Measurements from ENCODE around the gene PTX3. TPM values are rescaled to one million over a fixed set of nuclear protein-coding genes. Genes with fewer than 3 reads are reported as not detected.

Gene PTX3
- total RNA-seq (under 1 TPM; 0.22 to 0.23 TPM), polyA plus RNA-seq (not detected)

- no peak within 1 kb of the TSS for H3K4me3 ChIP-seq (ENCODE audit: low read length in 2 of 2)
- ChIA-PET POLR2A (ENCODE audit: partially characterized antibody) (no interaction called here), CTCF (ENCODE audit: partially characterized antibody) (no interaction called here)
- Mint-ChIP-seq H3K9me3 (peaks cover 0 to 3% (median 0%) of the 10 kb centered on the region in 8 donors), H3K27ac (no peak within 1 kb of the TSS), H3K4me1 (peaks cover 0 to 6% (median 3%) of the 10 kb centered on the region in 4 donors), H3K36me3 (no peaks in the 10 kb centered on the region), H3K27me3 (peaks cover 15 to 19% of the 10 kb centered on the region in 2 donors), H3K4me3 (peak within 1 kb of the TSS in 3 of 8 donors; percentile 4 to 30 (median 19))
- no peaks in the 10 kb centered on the region for H3K9me3 ChIP-seq (ENCODE audit: control insufficient read depth in 1 of 2, low read length in 2 of 2)
- H3K36me3 ChIP-seq (ENCODE audit: insufficient read depth, low read length), result no peaks in the 10 kb centered on the region
- no peaks in the 10 kb centered on the region for H3K4me1 ChIP-seq (ENCODE audit: insufficient read depth, low read length)
- no peaks in the 10 kb centered on the region for H3K27me3 ChIP-seq (ENCODE audit: insufficient read depth, low read length)
- intact Hi-C loops (cut with micrococcal nuclease), result no loop called here
- no peak within 1 kb of the TSS for H3K27ac ChIP-seq (ENCODE audit: low read depth, low read length)
- no peak for DNase-seq
These were observed at the start of gene PTX3 for GRCh38 chr3:157436583-157437291. Gene PTX3, plus strand, starts transcription at chr3:157436850. Its CDS starts 84 bp downstream, at chr3:157436934.

DNA sequence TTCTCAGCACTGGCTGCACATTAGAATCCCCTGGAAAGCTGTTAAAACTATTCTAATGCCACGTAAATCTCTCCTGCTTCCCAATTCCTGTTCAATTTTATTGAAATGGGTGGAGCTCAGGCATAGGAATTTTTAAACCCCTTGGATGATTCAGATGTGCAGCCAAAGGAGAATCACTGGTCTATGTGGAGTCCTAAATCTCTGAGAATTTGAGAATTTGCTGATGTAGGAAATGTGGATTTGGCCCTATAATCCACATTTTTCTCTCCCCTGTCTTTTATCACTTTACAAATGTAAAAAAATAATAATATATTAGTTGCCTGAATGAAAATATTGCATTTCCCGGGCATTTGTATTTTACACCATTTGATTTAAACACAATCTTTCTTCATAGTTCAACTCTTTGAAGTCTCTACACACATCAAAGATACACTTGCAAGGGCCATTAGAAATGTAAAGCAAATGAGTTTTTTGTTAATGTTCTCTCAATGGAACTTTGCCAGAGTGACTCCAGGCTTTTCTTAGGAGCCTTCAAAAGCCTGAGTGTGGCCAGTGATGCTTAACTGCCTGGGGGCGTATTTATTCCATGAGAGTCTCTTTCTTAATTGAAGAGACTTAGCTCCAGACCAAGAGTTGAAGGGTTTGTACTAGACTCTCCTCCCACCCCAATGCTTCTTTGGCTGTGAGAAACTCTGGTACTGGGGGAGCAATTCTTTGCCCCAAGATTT is 48.8 kb upstream of the PTX3 start:
- H3K9me3 ChIP-seq (ENCODE audit: control insufficient read depth in 1 of 2, low read length in 2 of 2), result no peaks in the 10 kb centered on the region
- Mint-ChIP-seq H3K4me3 (no peak overlapping the region), H3K36me3 (no peaks in the 10 kb centered on the region), H3K4me1 (no peaks in the 10 kb centered on the region), H3K27me3 (no peaks in the 10 kb centered on the region), H3K27ac (no peak overlapping the region), H3K9me3 (peaks cover 0 to 5% (median 0%) of the 10 kb centered on the region in 8 donors)
- no peak overlapping the region for H3K4me3 ChIP-seq (ENCODE audit: low read length in 2 of 2)
- no peaks in the 10 kb centered on the region for H3K36me3 ChIP-seq (ENCODE audit: insufficient read depth, low read length)
- POLR2A ChIA-PET (ENCODE audit: partially characterized antibody), result no interaction called here
- no peak overlapping the region for H3K27ac ChIP-seq (ENCODE audit: low read depth, low read length)
- CTCF ChIA-PET (ENCODE audit: partially characterized antibody), result no interaction called here
- intact Hi-C loops (cut with micrococcal nuclease), result no loop called here
- DNase-seq, result no peak
- H3K27me3 ChIP-seq (ENCODE audit: insufficient read depth, low read length), result no peaks in the 10 kb centered on the region
- H3K4me1 ChIP-seq (ENCODE audit: insufficient read depth, low read length), result no peaks in the 10 kb centered on the region

GRCh38 chr3:157388976-157389375 is 47.7 kb upstream of the PTX3 start:
- intact Hi-C loops (cut with micrococcal nuclease), result no loop called here
- DNase-seq, result no peak
- H3K27ac Mint-ChIP-seq, result no peak overlapping the region
- no peak overlapping the region for H3K4me3 Mint-ChIP-seq
- no peaks in the 10 kb centered on the region for H3K9me3 ChIP-seq (ENCODE audit: control insufficient read depth in 1 of 2, low read length in 2 of 2)
- H3K9me3 Mint-ChIP-seq, result peaks cover 0 to 4% (median 0%) of the 10 kb centered on the region in 8 donors
- no peak overlapping the region for H3K4me3 ChIP-seq (ENCODE audit: low read length in 2 of 2)
- no peaks in the 10 kb centered on the region for H3K27me3 ChIP-seq (ENCODE audit: insufficient read depth, low read length)
- H3K27me3 Mint-ChIP-seq, result no peaks in the 10 kb centered on the region
- H3K4me1 ChIP-seq (ENCODE audit: insufficient read depth, low read length), result no peaks in the 10 kb centered on the region
- H3K4me1 Mint-ChIP-seq, result no peaks in the 10 kb centered on the region
- H3K27ac ChIP-seq (ENCODE audit: low read depth, low read length), result no peak overlapping the region
- POLR2A ChIA-PET (ENCODE audit: partially characterized antibody), result no interaction called here
- CTCF ChIA-PET (ENCODE audit: partially characterized antibody), result no interaction called here
- no peaks in the 10 kb centered on the region for H3K36me3 ChIP-seq (ENCODE audit: insufficient read depth, low read length)
- no peaks in the 10 kb centered on the region for H3K36me3 Mint-ChIP-seq

GRCh38 chr3:157390713-157391515 is 45.7 kb upstream of the PTX3 start:
- no peaks in the 10 kb centered on the region for H3K36me3 ChIP-seq (ENCODE audit: insufficient read depth, low read length)
- Mint-ChIP-seq H3K36me3 (no peaks in the 10 kb centered on the region), H3K9me3 (peaks cover 0 to 4% (median 0%) of the 10 kb centered on the region in 8 donors), H3K4me1 (no peaks in the 10 kb centered on the region), H3K27me3 (no peaks in the 10 kb centered on the region), H3K27ac (no peak overlapping the region), H3K4me3 (no peak overlapping the region)
- no peak overlapping the region for H3K27ac ChIP-seq (ENCODE audit: low read depth, low read length)
- DNase-seq, result no peak
- ChIA-PET CTCF (ENCODE audit: partially characterized antibody) (interaction anchor here (0.5 kb wide), 1 partner anchor 1408 kb away, joined by 5 read pairs; no protein-coding TSS in a partner anchor), POLR2A (ENCODE audit: partially characterized antibody) (no interaction called here)
- no peaks in the 10 kb centered on the region for H3K9me3 ChIP-seq (ENCODE audit: control insufficient read depth in 1 of 2, low read length in 2 of 2)
- no peak overlapping the region for H3K4me3 ChIP-seq (ENCODE audit: low read length in 2 of 2)
- H3K27me3 ChIP-seq (ENCODE audit: insufficient read depth, low read length), result no peaks in the 10 kb centered on the region
- intact Hi-C loops (cut with micrococcal nuclease), result no loop called here
- H3K4me1 ChIP-seq (ENCODE audit: insufficient read depth, low read length), result no peaks in the 10 kb centered on the region

DNA sequence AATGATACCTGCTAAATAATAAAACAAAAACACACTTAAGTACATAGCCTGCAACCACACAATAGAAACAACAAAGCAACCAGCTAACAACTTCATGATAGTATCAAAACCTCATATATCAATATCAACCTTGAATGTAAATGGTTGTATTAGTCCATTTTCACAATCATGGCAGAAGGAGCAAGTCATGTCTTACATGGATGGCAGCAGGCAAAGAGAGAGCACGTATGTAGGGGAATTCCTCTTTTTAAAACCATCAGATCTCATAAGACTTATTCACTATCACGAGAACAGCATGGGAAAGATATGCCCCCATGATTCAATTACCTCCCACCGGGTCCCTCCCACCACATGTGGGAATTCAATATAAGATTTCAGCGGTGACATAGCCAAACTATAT is 44.5 kb upstream of the PTX3 start:
- ChIA-PET CTCF (ENCODE audit: partially characterized antibody) (no interaction called here), POLR2A (ENCODE audit: partially characterized antibody) (no interaction called here)
- H3K36me3 ChIP-seq (ENCODE audit: insufficient read depth, low read length), result no peaks in the 10 kb centered on the region
- Mint-ChIP-seq H3K9me3 (peaks cover 0 to 5% (median 3%) of the 10 kb centered on the region in 8 donors), H3K36me3 (no peaks in the 10 kb centered on the region), H3K27ac (no peak overlapping the region), H3K4me1 (no peaks in the 10 kb centered on the region), H3K27me3 (peaks cover 0 to under 1% of the 10 kb centered on the region in 2 donors), H3K4me3 (no peak overlapping the region)
- intact Hi-C loops (cut with micrococcal nuclease), result no loop called here
- no peaks in the 10 kb centered on the region for H3K27me3 ChIP-seq (ENCODE audit: insufficient read depth, low read length)
- H3K4me3 ChIP-seq (ENCODE audit: low read length in 2 of 2), result no peak overlapping the region
- H3K27ac ChIP-seq (ENCODE audit: low read depth, low read length), result no peak overlapping the region
- no peaks in the 10 kb centered on the region for H3K9me3 ChIP-seq (ENCODE audit: control insufficient read depth in 1 of 2, low read length in 2 of 2)
- no peak for DNase-seq
- H3K4me1 ChIP-seq (ENCODE audit: insufficient read depth, low read length), result no peaks in the 10 kb centered on the region

GRCh38 chr3:157393113-157393512 is 43.5 kb upstream of the PTX3 start:
- Histone ChIP-seq H3K27ac (ENCODE audit: low read depth, low read length) (no peak overlapping the region), H3K4me3 (ENCODE audit: low read length in 2 of 2) (no peak overlapping the region), H3K9me3 (ENCODE audit: control insufficient read depth in 1 of 2, low read length in 2 of 2) (no peaks in the 10 kb centered on the region), H3K4me1 (ENCODE audit: insufficient read depth, low read length) (no peaks in the 10 kb centered on the region), H3K27me3 (ENCODE audit: insufficient read depth, low read length) (no peaks in the 10 kb centered on the region), H3K36me3 (ENCODE audit: insufficient read depth, low read length) (no peaks in the 10 kb centered on the region)
- ChIA-PET POLR2A (ENCODE audit: partially characterized antibody) (no interaction called here), CTCF (ENCODE audit: partially characterized antibody) (no interaction called here)
- no peak overlapping the region for H3K27ac Mint-ChIP-seq
- intact Hi-C loops (cut with micrococcal nuclease), result no loop called here
- peaks cover 0 to 1% of the 10 kb centered on the region in 2 donors for H3K27me3 Mint-ChIP-seq
- no peak overlapping the region for H3K4me3 Mint-ChIP-seq
- peaks cover 0 to 6% (median 3%) of the 10 kb centered on the region in 8 donors for H3K9me3 Mint-ChIP-seq
- no peaks in the 10 kb centered on the region for H3K36me3 Mint-ChIP-seq
- H3K4me1 Mint-ChIP-seq, result no peaks in the 10 kb centered on the region
- DNase-seq, result no peak

- Mint-ChIP-seq H3K9me3 (peaks cover 0 to 6% (median 3%) of the 10 kb centered on the region in 8 donors), H3K27ac (no peak overlapping the region), H3K4me3 (no peak overlapping the region), H3K4me1 (no peaks in the 10 kb centered on the region), H3K27me3 (peaks cover 0 to 1% of the 10 kb centered on the region in 2 donors), H3K36me3 (no peaks in the 10 kb centered on the region)
- Histone ChIP-seq H3K9me3 (ENCODE audit: control insufficient read depth in 1 of 2, low read length in 2 of 2) (no peaks in the 10 kb centered on the region), H3K4me3 (ENCODE audit: low read length in 2 of 2) (no peak overlapping the region), H3K27ac (ENCODE audit: low read depth, low read length) (no peak overlapping the region), H3K27me3 (ENCODE audit: insufficient read depth, low read length) (no peaks in the 10 kb centered on the region), H3K36me3 (ENCODE audit: insufficient read depth, low read length) (no peaks in the 10 kb centered on the region), H3K4me1 (ENCODE audit: insufficient read depth, low read length) (no peaks in the 10 kb centered on the region)
- intact Hi-C loops (cut with micrococcal nuclease), result no loop called here
- CTCF ChIA-PET (ENCODE audit: partially characterized antibody), result no interaction called here
- no peak for DNase-seq
- POLR2A ChIA-PET (ENCODE audit: partially characterized antibody), result no interaction called here
These were observed 42.2 kb upstream of the PTX3 start for GRCh38 chr3:157394411-157394810.

Data from CD4-positive, alpha-beta memory T cell (primary cell).